ENCODE results near the gene LCP2. TPM values are rescaled to one million over a fixed set of nuclear protein-coding genes. Genes with fewer than 3 reads are reported as not detected.

LCP2 gene
- total and polyA plus RNA-seq, 2 of the 4 experiments (the other 2 are of a cell fraction) = not detected

GRCh38 chr5:170317499-170317898 is 19.9 kb upstream of the LCP2 start:
- Histone ChIP-seq H2BK20ac (ENCODE audit: low read depth, low read length) (no peak overlapping the region), H3K56ac (ENCODE audit: extremely low read depth, insufficient read depth, low read length) (no peak overlapping the region), H3K9ac (ENCODE audit: low read depth, low read length) (no peak overlapping the region), H2BK15ac (ENCODE audit: low read depth, low read length) (no peak overlapping the region), H3K79me1 (ENCODE audit: low read depth in 1 of 2, low read length in 2 of 2) (no peaks in the 10 kb centered on the region), H4K91ac (ENCODE audit: insufficient read depth, low read depth, low read length) (no peak overlapping the region), H3K4me2 (ENCODE audit: low read depth, low read length) (no peak overlapping the region), H2BK5ac (ENCODE audit: low read depth, low read length, poor library complexity, severe bottlenecking) (no peak overlapping the region), H3K18ac (ENCODE audit: low read depth, low read length) (no peak overlapping the region), H2BK120ac (ENCODE audit: low read depth, low read length) (no peak overlapping the region), H3K36me3 (ENCODE audit: control insufficient read depth, insufficient read depth, low read length) (no peaks in the 10 kb centered on the region), H4K5ac (ENCODE audit: low read depth, low read length) (no peak overlapping the region), H4K20me1 (ENCODE audit: insufficient read depth, low read length) (no peaks in the 10 kb centered on the region), H3K9me1 (ENCODE audit: insufficient read depth, low read length) (no peaks in the 10 kb centered on the region), H3K14ac (replicated peaks; ENCODE audit: low read depth, low read length) (no peak overlapping the region), H3K9me3 (ENCODE audit: control insufficient read depth, insufficient read depth, low read length) (no peaks in the 10 kb centered on the region), H3K23ac (ENCODE audit: low read depth, low read length) (no peak overlapping the region), H2AK5ac (ENCODE audit: low read depth, low read length) (no peak overlapping the region), H2AK9ac (replicated peaks; ENCODE audit: low read depth, low read length, poor library complexity) (no peak overlapping the region), H3K4ac (ENCODE audit: low read depth, low read length) (no peak overlapping the region), H2AFZ (replicated peaks; ENCODE audit: low read length, poor library complexity) (no peak overlapping the region), H3K4me3 (ENCODE audit: insufficient read depth, low read depth, low read length) (no peak overlapping the region), H3K27me3 (ENCODE audit: control insufficient read depth, insufficient read depth, low read length) (no peaks in the 10 kb centered on the region), H4K8ac (ENCODE audit: low read depth in 2 of 2, low read length in 2 of 2) (no peak overlapping the region), H3K4me1 (ENCODE audit: control insufficient read depth, insufficient read depth, low read length) (no peaks in the 10 kb centered on the region), H3K27ac (ENCODE audit: insufficient read depth, low read length) (no peak overlapping the region)
- POLR2A ChIA-PET (ENCODE audit: unreplicated experiment) = no interaction called here
- no peak for ATAC-seq (ENCODE audit: low read depth)
- in situ Hi-C loops (cut with MboI; ENCODE audit: low sequenced_read_pairs) = no loop called here
- DNase-seq = no peak
- no peak for TF ChIP-seq CHD1 (IDR thresholded peaks at IDR 0.05; ENCODE audit: low read depth, low read length)
- TF ChIP-seq BHLHE40 (IDR thresholded peaks at IDR 0.05; ENCODE audit: low read depth, low read length) = no peak
- TF ChIP-seq NFE2L2 (IDR thresholded peaks at IDR 0.05; ENCODE audit: low read depth, low read length) = no peak
- TF ChIP-seq SMC3 (IDR thresholded peaks at IDR 0.05; ENCODE audit: low read depth, low read length) = no peak
- TF ChIP-seq RFX5 (IDR thresholded peaks at IDR 0.05; ENCODE audit: low read depth, low read length) = no peak
- TF ChIP-seq USF2 (IDR thresholded peaks at IDR 0.05; ENCODE audit: low read depth, low read length) = no peak
- TF ChIP-seq MXI1 (IDR thresholded peaks at IDR 0.05; ENCODE audit: borderline replicate concordance, low read depth, low read length) = no peak
- TF ChIP-seq ELK1 (IDR thresholded peaks at IDR 0.05; ENCODE audit: borderline replicate concordance, low read depth, low read length) = no peak
- no peak for TF ChIP-seq CTCF (conservative IDR thresholded peaks at IDR 0.05; ENCODE audit: low read depth, low read length)
- TF ChIP-seq MAZ (IDR thresholded peaks at IDR 0.05; ENCODE audit: borderline replicate concordance, low read depth, low read length) = no peak
- TF ChIP-seq POLR2A (IDR thresholded peaks at IDR 0.05; ENCODE audit: low read depth, low read length) = no peak
- no peak for TF ChIP-seq RAD21 (IDR thresholded peaks at IDR 0.05; ENCODE audit: low read length)
- no peak for TF ChIP-seq RCOR1 (IDR thresholded peaks at IDR 0.05; ENCODE audit: insufficient replicate concordance, low read length)
- TF ChIP-seq FOS (IDR thresholded peaks at IDR 0.05; ENCODE audit: low read depth, low read length) = no peak
- TF ChIP-seq CEBPB (IDR thresholded peaks at IDR 0.05; ENCODE audit: low read depth, low read length) = no peak
- TF ChIP-seq MAFK (IDR thresholded peaks at IDR 0.05; ENCODE audit: low read depth, low read length) = no peak
- intact Hi-C loops (cut with micrococcal nuclease) = no loop called here
- WGBS, 2 experiments (ENCODE audit: extremely low coverage in 2 of 2, insufficient read length in 1 of 2) = no CpG with 5 or more reads among the region's 3 CpGs
- CTCF ChIA-PET = no interaction called here
- BruUV-seq (replicated peaks) = no TSS peak
- dilution Hi-C loops (cut with HindIII; ENCODE audit: low sequenced_read_pairs, unreplicated experiment) = no loop called here
